Stomach (tissue), 9 donors: ENCODE data around the gene TRIO. TPM values are rescaled to one million over a fixed set of nuclear protein-coding genes. Genes with fewer than 3 reads are reported as not detected.

Source experiments
- DNase-seq, 2 donors: peaks; one replicate each; pipeline versions ENCODE4 v3.0.0 to v3.0.0-alpha.2; 2013 to 2019
- H3K27ac ChIP-seq, 5 donors: fragments of 200-600 bp in 4 of 5; sonication (generic) in 4 of 5; one replicate each; pipeline ENCODE4 v1.5.1; 2013 to 2019; ENCODE audit warnings: mild to moderate bottlenecking in 1 of 5, moderate library complexity in 1 of 5
- H3K27me3 ChIP-seq, 3 donors: fragments of 200-600 bp; sonication (generic); one replicate each; pipeline ENCODE4 v1.5.1; 2017 to 2019; ENCODE audit warnings: mixed run types in 1 of 3
- H3K36me3 ChIP-seq, 4 donors: fragments of 200-600 bp; sonication (generic); 1 replicate in 3 of 4; 2 replicates in 1 of 4; pipeline ENCODE4 v1.5.1; 2016 to 2019
- H3K4me1 ChIP-seq, 4 donors: fragments of 200-600 bp; sonication (generic); one replicate each; pipeline ENCODE4 v1.5.1; 2016 to 2019
- H3K4me3 ChIP-seq, 4 donors: fragments of 200-600 bp; sonication (generic) in 3 of 4; one replicate each; pipeline ENCODE4 v1.5.1; 2016 to 2019; ENCODE audit warnings: mild to moderate bottlenecking in 1 of 4
- H3K9me3 ChIP-seq, 4 donors: fragments of 200-600 bp; sonication (generic); one replicate each; pipeline ENCODE4 v1.5.1; 2016 to 2019
- EP300 ChIP-seq: sonication (generic); formaldehyde crosslinking; IDR thresholded peaks from one replicate; pipeline ENCODE4 v1.6.1; 2017; ENCODE audit warnings: antibody characterized with exemption
- POLR2A ChIP-seq, 4 donors: fragments of 450-650 bp; IDR thresholded peaks; one replicate each; pipeline ENCODE4 v1.6.1; 2016; ENCODE audit warnings: antibody characterized with exemption in 4 of 4, control low read depth in 2 of 4, mild to moderate bottlenecking in 1 of 4, moderate library complexity in 1 of 4
- POLR2AphosphoS5 ChIP-seq, 3 donors: sonication (generic); formaldehyde crosslinking; IDR thresholded peaks; one replicate each; pipeline ENCODE4 v1.6.1; 2016; ENCODE audit warnings: antibody characterized with exemption in 3 of 3
- WGBS, 5 donors: extraction: QIAGEN DNeasy Blood & Tissue Kit in 3 of 5; methylation state at CpG; one replicate each; pipeline versions ENCODE4 v1.1.5 to v1.1.7; 2013 to 2018; 5-methylcytosine and 5-hydroxymethylcytosine counted together
- intact Hi-C: fragments of 100-400 bp; cut with DNase I; formaldehyde crosslinking; loops from one replicate; pipeline ENCODE4 v1.15.1; 2023; ENCODE audit warnings: low total_unique reads
- polyA plus RNA-seq, 3 donors: library from polyadenylated mRNA; stranded (reverse); fragments of 200-250 nt; gene quantifications; one replicate each; pipeline ENCODE4 v1.2.3, GENCODE V29; 2013
- total RNA-seq, 5 donors: library from RNA; depleted of rRNA; stranded (reverse); fragments of >200 nt; gene quantifications; one replicate each; pipeline versions ENCODE4 v1.1.0 to v1.2.3, GENCODE V29; 2014 to 2016
- TF ChIP-seq, protein P1 (sequence below), 7 experiments: fragments of 450-650 bp in 4 of 7; fragments of 200-600 bp in 3 of 7; sonication (generic) in 3 of 7; IDR thresholded peaks; one replicate each; pipeline ENCODE4 v1.5.1; 2016 to 2019; ENCODE audit warnings: antibody characterized with exemption in 7 of 7, control low read depth in 2 of 7, mild to moderate bottlenecking in 1 of 7
- donor health status: healthy with polysubstance abuse.
- donor health status: Bipolar disorder and iron deficiency.
- donor health status: healthy.

Gene TRIO
- total and polyA plus RNA-seq, 8 donors = 9.9 to 558 (median 127) TPM

DNA sequence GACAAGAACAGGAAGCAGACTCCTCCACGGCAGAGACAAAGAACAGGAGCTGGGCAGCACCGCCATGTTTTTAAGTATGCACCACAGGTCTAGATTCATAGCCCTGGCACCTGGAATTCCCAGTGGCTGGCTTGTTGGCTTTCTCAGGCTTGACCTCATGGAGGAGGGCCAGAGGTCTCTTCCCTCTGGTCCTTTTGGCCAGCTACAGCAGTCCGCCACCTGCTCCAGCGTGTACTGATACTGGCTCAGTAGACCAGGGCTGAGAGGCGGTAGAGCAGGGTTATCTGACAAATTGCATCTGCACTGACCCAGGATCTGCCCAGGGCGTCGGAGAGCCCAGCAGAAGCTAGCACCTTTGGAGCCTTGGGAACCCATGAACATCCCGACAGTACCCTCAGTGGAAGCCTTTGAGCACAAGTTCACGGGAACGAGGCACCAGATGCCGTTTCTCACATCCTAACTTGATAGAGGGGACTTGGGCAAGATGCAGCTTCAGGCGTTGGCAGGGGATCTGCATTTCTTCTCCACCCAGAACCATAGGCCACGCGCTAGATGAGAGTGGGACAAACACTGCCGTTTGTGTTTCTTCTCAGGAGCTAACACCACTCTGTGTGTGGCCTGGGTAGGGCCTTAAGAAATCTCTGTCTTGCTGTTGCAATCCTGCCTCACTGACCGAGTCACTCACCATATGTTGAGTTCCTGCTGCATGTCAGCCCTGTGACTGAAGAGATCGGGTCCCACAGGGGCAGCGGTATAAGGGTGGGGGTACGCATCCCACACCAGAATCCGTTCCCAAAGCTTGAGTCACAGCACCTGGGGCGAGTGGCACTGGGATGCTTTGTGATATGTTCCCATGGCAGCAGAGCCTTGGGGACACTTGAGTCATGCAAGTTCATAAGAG is 348.1 kb downstream of the TRIO start:
- no peak overlapping the region for H3K4me3 ChIP-seq
- H3K27ac ChIP-seq = no peak overlapping the region
- 83 to 93% (median 85%) methylated on average over 19 to 21 of the region's 21 CpGs for WGBS, 5 donors
- no peaks in the 10 kb centered on the region for H3K9me3 ChIP-seq
- intact Hi-C loops = no loop called here
- peaks cover 25 to 98% (median 97%) of the 10 kb centered on the region in 4 donors for H3K36me3 ChIP-seq
- H3K27me3 ChIP-seq = no peaks in the 10 kb centered on the region
- peaks cover 0 to 14% (median 10%) of the 10 kb centered on the region in 4 donors for H3K4me1 ChIP-seq
- DNase-seq = no peak
- TF ChIP-seq POLR2A (IDR thresholded peaks at IDR 0.05) (no peak), POLR2AphosphoS5 (IDR thresholded peaks at IDR 0.05) (no peak), EP300 (no peak)
- TF ChIP-seq, protein P1, sequence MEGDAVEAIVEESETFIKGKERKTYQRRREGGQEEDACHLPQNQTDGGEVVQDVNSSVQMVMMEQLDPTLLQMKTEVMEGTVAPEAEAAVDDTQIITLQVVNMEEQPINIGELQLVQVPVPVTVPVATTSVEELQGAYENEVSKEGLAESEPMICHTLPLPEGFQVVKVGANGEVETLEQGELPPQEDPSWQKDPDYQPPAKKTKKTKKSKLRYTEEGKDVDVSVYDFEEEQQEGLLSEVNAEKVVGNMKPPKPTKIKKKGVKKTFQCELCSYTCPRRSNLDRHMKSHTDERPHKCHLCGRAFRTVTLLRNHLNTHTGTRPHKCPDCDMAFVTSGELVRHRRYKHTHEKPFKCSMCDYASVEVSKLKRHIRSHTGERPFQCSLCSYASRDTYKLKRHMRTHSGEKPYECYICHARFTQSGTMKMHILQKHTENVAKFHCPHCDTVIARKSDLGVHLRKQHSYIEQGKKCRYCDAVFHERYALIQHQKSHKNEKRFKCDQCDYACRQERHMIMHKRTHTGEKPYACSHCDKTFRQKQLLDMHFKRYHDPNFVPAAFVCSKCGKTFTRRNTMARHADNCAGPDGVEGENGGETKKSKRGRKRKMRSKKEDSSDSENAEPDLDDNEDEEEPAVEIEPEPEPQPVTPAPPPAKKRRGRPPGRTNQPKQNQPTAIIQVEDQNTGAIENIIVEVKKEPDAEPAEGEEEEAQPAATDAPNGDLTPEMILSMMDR (IDR thresholded peaks at IDR 0.05) = no peak

- Histone ChIP-seq H3K4me1 (peaks cover 0 to 14% (median 10%) of the 10 kb centered on the region in 4 donors), H3K27ac (no peak overlapping the region), H3K27me3 (no peaks in the 10 kb centered on the region), H3K9me3 (no peaks in the 10 kb centered on the region), H3K36me3 (peaks cover 34 to 99% (median 97%) of the 10 kb centered on the region in 4 donors), H3K4me3 (no peak overlapping the region)
- 83 to 94% (median 92%) methylated on average over 19 to 21 of the region's 21 CpGs for WGBS, 5 donors
- TF ChIP-seq EP300 (no peak), POLR2AphosphoS5 (IDR thresholded peaks at IDR 0.05) (no peak), POLR2A (IDR thresholded peaks at IDR 0.05) (no peak)
- TF ChIP-seq, protein P1 (IDR thresholded peaks at IDR 0.05) = no peak
- intact Hi-C loops = no loop called here
- no peak for DNase-seq
These were observed 349.3 kb downstream of the TRIO start for GRCh38 chr5:14492331-14492964.

DNA sequence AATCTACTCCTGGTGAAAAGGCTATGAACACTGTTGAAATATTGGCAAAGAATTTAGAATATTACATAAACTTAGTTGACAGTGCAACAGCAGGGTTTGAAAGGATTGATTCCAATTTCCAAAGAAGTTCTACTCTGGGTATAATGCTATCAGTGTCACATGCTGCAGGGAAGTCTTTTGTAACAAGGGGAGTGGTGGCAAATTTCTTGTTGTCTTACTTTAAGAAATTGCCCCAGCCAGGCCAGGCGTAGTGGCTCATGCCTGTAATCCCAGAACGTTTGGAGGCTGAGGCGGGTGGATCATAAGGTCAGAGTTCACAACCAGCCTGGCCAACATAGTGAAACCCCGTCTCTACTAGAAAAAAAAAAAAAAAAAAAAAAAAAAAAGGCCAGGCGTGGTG is 352.2 kb downstream of the TRIO start:
- Histone ChIP-seq H3K9me3 (no peaks in the 10 kb centered on the region), H3K27ac (no peak overlapping the region), H3K4me3 (no peak overlapping the region), H3K27me3 (no peaks in the 10 kb centered on the region), H3K36me3 (peaks cover 38 to 99% (median 97%) of the 10 kb centered on the region in 4 donors), H3K4me1 (peaks cover 0 to 8% (median 6%) of the 10 kb centered on the region in 4 donors)
- WGBS, 5 donors = 82 to 94% (median 85%) methylated on average over 5 of the region's 5 CpGs
- TF ChIP-seq POLR2A (IDR thresholded peaks at IDR 0.05) (no peak), EP300 (no peak), POLR2AphosphoS5 (IDR thresholded peaks at IDR 0.05) (no peak)
- TF ChIP-seq, protein P1 (IDR thresholded peaks at IDR 0.05) = no peak
- DNase-seq = no peak
- intact Hi-C loops = no loop called here

DNA sequence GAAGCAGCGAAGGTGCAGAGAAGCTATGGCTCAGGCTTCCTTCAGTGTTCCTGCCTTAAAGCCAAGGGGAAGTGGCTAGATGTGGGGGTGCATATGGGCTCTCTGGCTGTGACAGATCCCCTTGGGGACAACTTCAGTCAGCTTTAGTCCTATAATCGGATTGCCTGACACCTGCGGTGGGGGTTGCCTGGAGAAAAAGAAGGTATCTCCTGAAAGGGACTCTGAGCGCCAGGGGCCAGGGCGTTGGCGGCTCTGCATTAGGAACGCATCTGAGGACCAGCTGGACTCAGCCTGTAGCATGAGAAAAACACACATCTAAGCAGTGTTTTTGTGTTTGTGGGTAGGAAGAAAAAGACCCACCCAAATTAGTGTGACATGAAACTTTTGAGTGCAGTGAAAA is 354.2 kb downstream of the TRIO start:
- Histone ChIP-seq H3K36me3 (peaks cover 39 to 98% (median 94%) of the 10 kb centered on the region in 4 donors), H3K4me1 (no peaks in the 10 kb centered on the region), H3K27ac (no peak overlapping the region), H3K27me3 (no peaks in the 10 kb centered on the region), H3K4me3 (no peak overlapping the region), H3K9me3 (no peaks in the 10 kb centered on the region)
- no peak for DNase-seq
- WGBS, 5 donors = 91 to 97% (median 96%) methylated on average over 7 of the region's 7 CpGs
- no peak for TF ChIP-seq EP300
- TF ChIP-seq, protein P1 (IDR thresholded peaks at IDR 0.05) = no peak
- no peak for TF ChIP-seq POLR2AphosphoS5 (IDR thresholded peaks at IDR 0.05)
- no peak for TF ChIP-seq POLR2A (IDR thresholded peaks at IDR 0.05)
- intact Hi-C loops = no loop called here
